GM18511 (cell line): ENCODE data around the gene SASH1.
"Not testable (repeated sequence)": the region's sequence is repeated elsewhere in the genome, so short reads cannot be mapped to it uniquely, and the experiment has no call there.

Source experiments
- ATAC-seq: cut with Tn5 transposase; IDR thresholded peaks from one replicate; pipeline ENCODE4 v1.9.1; 2021; ENCODE audit warnings: mild to moderate bottlenecking, moderate library complexity; ENCODE audit not compliant: unreplicated experiment

The SASH1 gene

GRCh38 chr6:148572676-148573335 is 230.2 kb downstream of the SASH1 start:
- ATAC-seq = no peak

- ATAC-seq = no peak
Observed at GRCh38 chr6:148573922-148574321, 231.3 kb downstream of the SASH1 start.

- ATAC-seq = peak; percentile 99
Observed at GRCh38 chr6:148577687-148578488, 235.2 kb downstream of the SASH1 start.

GRCh38 chr6:148578489-148578814 is 235.8 kb downstream of the SASH1 start:
- ATAC-seq = peak; percentile 32

GRCh38 chr6:148578837-148579565 is 236.4 kb downstream of the SASH1 start:
- ATAC-seq = no peak

GRCh38 chr6:148580442-148580841 is 237.8 kb downstream of the SASH1 start:
- no peak for ATAC-seq

GRCh38 chr6:148583631-148584030 is 241.0 kb downstream of the SASH1 start:
- no peak for ATAC-seq

- not testable (repeated sequence) for ATAC-seq
Observed at GRCh38 chr6:148585641-148586040, 243.0 kb downstream of the SASH1 start.

GRCh38 chr6:148590883-148591282 is 248.2 kb downstream of the SASH1 start:
- no peak for ATAC-seq

- ATAC-seq = no peak
Observed at GRCh38 chr6:148591656-148592055, 249.0 kb downstream of the SASH1 start.

GRCh38 chr6:148593130-148593812 is 250.6 kb downstream of the SASH1 start:
- ATAC-seq = no peak

GRCh38 chr6:148593813-148594170 is 251.2 kb downstream of the SASH1 start:
- ATAC-seq = no peak

GRCh38 chr6:148595550-148595949 is 252.9 kb downstream of the SASH1 start:
- ATAC-seq = no peak

- no peak for ATAC-seq
Observed at GRCh38 chr6:148596891-148597455, 254.3 kb downstream of the SASH1 start.

GRCh38 chr6:148598724-148599123 is 256.1 kb downstream of the SASH1 start:
- no peak for ATAC-seq

GRCh38 chr6:148599967-148600426 is 257.4 kb downstream of the SASH1 start:
- no peak for ATAC-seq
